GM19240 (cell line): ENCODE results near the gene DOCK4.

ENCODE experiments used
- DNase-seq: peaks from one replicate; pipeline ENCODE4 v3.0.0; 2011; ENCODE audit warnings: low spot score; ENCODE audit not compliant: insufficient read length

Gene DOCK4

DNA sequence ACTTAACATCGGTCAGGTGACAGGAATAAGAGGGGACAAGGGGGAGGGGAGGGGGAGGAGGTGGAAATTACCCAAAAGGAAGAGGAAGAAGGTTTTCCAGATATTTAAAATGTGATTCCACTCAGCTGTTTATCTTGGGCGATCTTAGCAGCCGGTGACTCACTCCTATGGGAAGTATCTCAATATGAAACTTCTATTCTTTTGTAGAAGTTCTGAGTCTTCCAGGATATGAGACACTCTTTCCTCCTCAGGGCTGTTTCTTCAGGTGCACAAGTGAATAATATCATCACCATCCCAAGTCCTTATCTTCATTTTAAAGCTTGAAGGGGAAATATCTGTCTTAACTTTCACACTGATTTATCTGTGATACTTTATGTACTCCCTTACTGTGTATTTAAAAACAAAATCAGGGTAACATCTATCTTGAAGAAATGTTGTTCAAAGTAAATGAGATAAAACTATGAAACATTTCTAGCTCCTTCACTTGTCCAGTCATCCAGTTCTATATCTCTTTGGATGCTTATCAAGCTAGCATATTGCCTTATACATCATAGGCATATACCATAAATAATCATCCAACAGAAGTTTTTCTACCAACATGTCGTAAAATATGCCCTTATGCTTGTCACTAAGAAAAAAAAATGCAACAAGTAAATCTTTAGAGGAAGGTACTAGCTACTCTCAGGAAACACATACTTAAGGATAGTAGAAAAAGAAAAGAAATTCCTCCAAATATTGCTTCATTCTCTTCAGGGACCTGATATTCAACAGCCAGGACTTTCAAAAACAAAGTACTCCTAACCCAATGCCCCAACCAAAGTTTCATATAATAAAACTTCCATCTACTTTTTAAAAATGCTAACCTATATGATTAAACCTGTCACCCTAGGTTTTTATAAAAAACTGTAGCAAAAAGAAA is 13.7 kb downstream of the DOCK4 start:
- no peak for DNase-seq

- DNase-seq, result no peak
Measured at GRCh38 chr7:112190120-112190519, 16.1 kb downstream of the DOCK4 start.

- DNase-seq, result no peak
Measured at GRCh38 chr7:112189691-112190090, 16.5 kb downstream of the DOCK4 start.

- DNase-seq, result no peak
Measured at GRCh38 chr7:112188257-112188656, 17.9 kb downstream of the DOCK4 start.

DNA sequence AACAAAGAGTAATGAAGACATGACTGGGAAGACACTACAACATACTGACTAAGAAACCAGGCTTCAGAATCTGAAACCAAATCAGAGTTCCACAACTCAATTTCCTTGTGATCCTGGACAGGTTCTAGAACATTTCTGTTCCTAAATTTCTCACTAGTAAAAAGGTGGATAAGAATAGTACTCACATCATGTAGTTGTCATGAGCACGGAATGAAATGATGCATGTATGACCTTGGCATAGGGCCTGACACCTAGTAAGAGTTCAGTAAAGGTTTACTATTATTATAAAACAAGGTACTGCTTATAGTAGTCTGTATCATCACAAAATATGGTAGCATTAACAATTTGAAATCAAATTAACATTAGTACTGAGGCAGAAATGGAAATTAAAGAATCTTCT is 19.9 kb downstream of the DOCK4 start:
- no peak for DNase-seq

GRCh38 chr7:112185005-112185834 is 21.0 kb downstream of the DOCK4 start:
- DNase-seq, result no peak

DNA sequence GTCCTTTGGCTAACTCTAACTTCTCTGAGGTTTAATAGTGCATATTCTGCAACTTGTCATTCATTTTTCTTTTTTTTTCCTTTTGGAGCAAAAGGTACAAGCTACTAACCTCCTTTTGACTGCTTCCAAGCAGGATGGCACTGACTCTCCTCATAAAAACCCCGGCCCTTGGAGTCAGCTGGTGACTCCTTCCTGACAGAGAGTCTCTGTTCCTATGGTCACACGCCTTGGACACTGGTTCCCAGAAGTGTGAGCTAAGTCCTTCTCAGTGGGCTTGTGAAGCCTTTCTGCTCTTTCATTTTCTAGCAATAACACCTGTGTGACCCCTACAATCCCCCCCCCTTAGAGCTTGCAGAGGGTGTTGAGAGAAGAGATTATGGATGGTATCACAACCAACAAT is 21.7 kb downstream of the DOCK4 start:
- no peak for DNase-seq

DNA sequence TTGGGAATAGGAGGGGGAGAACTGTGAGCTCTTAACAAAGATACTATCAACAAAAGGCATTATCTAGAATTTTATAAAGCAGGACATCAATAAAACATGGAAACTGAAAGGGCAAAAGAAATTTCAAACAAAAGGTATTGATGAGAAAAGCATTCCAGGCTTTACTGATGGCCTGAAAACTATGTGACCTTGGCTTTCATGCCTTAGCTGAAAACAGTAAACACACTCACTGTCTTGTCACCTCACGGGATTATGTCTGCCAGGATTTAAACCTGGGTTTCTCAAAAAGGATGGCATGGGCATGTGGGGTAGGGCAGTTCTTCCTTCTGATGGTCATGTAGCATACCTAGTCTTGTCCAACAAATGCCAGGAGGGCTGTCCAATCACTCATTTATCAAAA is 22.9 kb downstream of the DOCK4 start:
- no peak for DNase-seq

DNA sequence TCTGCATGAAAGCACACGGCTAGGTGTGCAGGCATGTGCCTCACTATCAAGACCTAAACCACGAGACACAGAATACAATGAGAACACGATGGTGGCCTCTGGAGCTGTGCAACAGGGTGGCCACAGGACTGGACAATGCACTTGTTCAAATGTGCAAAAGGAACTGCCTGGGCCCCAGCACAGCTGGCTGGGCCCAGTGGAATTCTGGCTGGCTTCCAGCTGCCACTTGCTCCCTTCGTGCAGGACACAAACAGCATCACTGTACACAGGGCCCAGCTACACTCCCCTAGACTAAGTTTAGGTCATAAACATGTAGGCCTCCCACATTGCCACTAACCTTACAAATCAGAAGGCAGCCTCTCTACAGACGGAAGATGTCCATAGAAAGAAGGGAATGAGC is 23.4 kb downstream of the DOCK4 start:
- DNase-seq, result no peak

DNA sequence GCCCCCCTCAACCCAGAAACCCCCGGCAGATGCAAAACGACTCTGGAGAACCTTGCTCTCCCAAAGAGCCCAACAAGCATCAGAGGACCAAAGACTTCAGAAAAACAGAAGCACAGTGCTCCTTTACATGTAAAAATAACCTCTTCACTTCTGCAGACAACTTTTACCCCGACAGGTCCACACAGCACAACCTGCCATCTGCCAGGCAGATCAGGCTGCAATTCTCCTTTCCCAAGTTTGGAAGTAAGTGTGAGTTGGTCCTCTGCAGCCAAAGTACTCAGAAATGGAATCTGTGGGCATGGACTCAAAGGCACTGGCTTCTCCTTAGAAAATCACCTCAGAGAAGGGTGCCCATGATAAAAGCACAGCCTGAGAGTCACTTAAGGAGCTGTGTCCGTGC is 26.0 kb downstream of the DOCK4 start:
- no peak for DNase-seq

DNA sequence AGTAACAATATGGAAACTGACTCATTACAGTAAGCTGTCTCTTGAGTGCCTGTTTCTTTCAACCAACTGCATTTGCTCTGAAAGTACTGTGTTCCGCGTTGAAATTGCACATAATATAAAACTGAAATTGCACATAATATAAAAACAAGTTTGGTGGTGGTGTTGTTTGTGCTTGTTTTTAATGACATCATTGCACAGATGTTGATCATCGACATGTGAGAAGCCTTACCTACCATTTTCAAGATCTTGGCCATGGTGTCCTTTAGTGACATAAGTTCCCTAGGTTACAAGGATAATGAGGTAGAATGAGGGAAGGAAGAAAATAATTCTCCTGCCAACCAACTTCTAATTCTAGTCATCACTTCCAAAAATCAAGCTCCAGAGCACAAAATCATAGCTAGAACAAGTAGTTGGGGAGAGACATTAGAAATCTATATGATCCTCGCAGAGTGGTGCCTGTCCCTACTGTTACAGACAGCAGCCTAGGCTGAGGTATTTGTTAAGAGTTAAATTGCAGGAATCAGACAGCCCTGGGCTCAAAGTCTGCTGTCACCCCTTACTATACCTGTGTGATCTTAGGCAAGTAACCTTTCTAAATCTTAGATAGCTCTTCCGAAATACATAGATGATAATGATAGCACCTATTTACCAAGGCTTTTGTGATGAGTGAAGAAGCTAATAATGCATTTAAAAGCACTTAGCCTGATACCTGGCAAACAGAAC is 29.3 kb downstream of the DOCK4 start:
- no peak for DNase-seq

- DNase-seq, result no peak
Measured at GRCh38 chr7:112176241-112176640, 30.0 kb downstream of the DOCK4 start.

- DNase-seq, result no peak
Measured at GRCh38 chr7:112174192-112174591, 32.0 kb downstream of the DOCK4 start.

DNA sequence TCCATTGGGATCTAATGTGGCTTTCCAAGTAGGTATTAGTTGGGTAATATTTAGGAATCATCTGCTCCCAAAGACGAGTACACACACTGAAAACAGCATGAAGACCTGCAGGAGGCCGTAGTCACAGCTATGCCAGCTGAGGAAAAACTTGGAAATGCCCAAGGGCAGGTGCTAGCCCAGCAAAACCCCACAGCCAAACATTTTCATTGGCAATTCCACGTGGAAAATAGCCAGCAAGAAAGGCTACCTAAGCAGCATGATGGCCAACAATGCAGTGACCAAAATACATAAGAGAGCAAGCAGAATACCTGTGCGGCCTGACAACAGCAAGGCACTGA is 32.7 kb downstream of the DOCK4 start:
- no peak for DNase-seq

DNA sequence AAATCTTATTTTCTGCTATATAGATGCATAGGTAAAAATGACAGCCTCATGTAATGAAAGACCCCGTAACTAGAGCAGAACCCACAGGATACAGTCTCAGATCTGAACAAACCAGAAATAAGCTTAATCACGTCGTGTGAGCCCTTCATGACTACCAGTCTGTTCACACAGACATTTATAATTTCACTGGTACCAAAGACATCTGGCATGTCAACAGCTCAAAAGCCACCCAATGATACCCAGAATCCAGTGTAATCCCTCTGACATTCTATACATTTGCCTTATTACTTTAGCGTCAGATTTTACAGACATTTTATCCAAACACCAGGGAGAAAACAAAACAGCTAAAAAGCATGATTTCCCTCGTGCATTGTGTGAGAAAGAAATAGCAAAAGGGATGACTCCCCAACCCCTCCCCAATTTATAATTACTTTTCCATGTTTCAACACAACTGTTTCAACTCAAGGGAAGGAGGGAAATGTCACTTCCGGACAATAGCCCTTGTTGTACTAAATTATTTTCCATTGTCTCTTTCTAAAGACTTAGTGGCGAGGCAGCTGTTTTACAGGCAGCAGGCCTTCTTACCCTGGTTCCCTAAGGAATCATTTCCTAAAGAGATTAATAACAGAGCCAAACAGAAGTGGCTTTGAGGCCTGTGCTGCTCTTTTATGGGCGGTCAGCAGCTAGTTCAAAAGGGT is 33.2 kb downstream of the DOCK4 start:
- no peak for DNase-seq

DNA sequence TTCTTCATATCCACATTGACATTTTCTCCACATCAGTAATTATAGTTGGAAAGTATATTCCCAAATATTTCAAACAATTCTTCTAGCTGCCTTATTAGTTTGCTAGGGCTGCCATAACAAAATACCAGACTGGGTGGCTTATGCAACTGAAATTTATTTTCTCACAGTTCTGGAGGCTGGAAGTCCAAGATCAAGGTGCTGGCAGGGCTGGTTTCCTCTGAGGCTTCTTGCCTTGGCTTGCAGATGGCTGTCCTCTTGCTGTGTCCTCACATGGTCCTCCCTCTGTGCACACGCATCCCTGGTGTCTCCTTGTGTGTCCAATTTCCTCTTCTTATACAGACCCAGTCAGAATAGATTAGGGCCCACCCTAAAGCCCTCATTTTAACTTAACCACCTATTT is 34.5 kb downstream of the DOCK4 start:
- no peak for DNase-seq

- DNase-seq, result no peak
Measured at GRCh38 chr7:112168915-112169314, 37.3 kb downstream of the DOCK4 start.

DNA sequence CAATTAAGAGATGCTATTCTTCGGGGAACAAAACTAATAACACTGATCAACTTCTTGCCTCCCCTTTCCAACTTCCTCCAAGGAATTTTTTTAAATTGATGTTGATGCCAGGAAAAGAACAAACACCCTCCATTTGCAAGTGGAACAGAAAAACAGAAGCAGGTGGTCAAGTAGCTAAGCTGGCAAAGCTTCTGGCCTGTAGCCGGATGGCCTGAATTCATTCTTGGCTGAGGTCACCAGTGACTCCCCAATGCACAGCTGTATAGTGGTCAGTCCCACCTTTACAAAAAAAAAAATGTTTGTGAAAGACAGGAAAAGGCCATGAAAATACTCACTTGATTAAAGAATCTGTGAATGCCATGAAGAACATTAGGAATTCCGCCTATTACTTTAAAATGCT is 39.1 kb downstream of the DOCK4 start:
- DNase-seq, result no peak

DNA sequence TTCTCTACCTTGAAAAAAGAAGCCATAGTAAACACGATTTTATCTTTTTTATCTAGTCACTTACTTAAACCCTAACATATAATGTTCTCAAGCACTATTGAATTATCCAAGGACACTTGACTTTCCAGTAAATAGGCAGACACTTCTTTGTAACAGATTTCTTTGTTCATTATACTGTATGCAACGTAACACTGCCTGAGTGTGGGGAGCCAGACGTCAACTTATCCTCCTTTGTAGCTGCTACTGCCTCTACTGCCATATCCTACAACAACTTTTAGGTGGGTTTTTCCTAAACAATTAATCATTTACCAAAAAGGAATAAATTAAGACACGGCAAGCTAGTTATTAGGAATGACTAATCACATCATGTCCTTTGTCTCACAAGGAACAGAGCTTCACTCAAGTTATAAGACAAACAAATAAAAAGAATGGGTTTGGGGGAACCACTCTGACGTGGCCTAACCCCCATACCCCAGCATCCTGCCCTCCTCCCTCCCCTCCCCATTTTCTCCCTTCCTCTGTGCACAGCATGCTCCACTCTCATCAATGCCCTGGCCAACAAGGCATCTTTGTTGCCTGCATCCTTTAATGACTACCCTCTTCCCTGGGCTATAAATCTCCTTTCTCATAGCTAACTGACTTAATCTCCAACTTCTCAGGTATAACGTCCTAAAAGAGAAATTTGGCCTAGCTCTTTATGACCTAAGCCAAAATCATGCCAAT is 43.3 kb downstream of the DOCK4 start:
- DNase-seq, result no peak

DNA sequence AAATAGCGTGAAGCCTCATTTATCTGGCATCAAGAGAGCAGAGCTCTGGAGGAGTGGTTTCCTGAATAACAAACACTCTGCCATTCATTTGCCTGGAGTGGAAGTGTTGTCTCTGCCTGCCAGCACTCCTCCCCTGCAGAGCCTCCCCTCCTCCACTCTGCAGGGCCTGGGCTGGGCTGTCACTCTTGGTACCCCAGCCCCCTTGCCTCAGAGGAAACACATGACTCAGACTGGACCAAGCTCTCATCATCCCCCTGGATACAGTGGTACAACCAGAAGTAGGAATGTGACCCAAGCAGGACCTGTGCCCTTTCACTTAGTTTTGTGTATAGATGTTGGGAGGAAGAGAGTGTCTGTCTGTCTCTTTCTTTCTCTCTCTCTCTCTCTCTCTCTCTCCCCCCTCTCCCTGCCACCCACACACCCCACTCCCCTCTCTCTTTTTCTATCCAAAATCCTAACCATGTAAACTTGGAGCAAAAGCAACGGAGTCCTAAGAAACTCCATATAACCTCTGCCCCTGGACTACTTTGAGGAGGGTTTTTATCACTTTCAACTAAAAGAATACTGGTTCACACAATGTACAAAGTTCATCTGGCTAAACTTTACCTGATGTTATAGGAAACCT is 43.9 kb downstream of the DOCK4 start:
- DNase-seq, result no peak
